LNCaP clone FGC (cell line): Measurements from ENCODE around the gene CNIH3.

Experiments used
- DNase-seq: peaks from one replicate; pipeline ENCODE4 v3.0.0-alpha.2; 2011; ENCODE audit warnings: low read depth
- H3K4me3 ChIP-seq: 2 replicates; pipeline ENCODE4 v1.5.1; 2011; ENCODE audit warnings: mild to moderate bottlenecking, low read depth, low read length, control low read depth
- TF ChIP-seq, protein P1 (sequence below): IDR thresholded peaks from 2 replicates; pipeline ENCODE4 v1.5.1; 2012; ENCODE audit warnings: mild to moderate bottlenecking; ENCODE audit not compliant: control insufficient read depth, insufficient read depth; ENCODE audit errors: extremely low read depth

CNIH3 gene

DNA sequence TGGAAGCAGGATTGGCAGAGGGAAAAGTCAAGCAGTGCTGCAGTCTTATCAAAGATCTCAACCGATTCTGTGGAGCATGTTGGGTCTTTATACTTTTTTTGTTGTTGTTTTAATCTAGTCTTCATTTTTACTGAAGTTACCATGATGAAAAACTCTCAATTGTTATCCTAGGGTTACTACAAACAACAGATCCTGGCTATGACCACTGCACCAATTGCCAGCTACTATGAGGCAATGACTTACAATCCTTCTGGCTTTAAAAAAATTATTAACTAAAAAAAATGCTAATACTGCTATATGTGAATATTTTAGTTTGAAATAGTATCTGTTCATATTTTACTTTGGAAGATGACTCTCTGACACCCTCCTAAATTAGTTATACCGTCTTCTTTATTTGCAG is 145.9 kb downstream of the CNIH3 start:
- no peak overlapping the region for H3K4me3 ChIP-seq
- TF ChIP-seq, protein P1, sequence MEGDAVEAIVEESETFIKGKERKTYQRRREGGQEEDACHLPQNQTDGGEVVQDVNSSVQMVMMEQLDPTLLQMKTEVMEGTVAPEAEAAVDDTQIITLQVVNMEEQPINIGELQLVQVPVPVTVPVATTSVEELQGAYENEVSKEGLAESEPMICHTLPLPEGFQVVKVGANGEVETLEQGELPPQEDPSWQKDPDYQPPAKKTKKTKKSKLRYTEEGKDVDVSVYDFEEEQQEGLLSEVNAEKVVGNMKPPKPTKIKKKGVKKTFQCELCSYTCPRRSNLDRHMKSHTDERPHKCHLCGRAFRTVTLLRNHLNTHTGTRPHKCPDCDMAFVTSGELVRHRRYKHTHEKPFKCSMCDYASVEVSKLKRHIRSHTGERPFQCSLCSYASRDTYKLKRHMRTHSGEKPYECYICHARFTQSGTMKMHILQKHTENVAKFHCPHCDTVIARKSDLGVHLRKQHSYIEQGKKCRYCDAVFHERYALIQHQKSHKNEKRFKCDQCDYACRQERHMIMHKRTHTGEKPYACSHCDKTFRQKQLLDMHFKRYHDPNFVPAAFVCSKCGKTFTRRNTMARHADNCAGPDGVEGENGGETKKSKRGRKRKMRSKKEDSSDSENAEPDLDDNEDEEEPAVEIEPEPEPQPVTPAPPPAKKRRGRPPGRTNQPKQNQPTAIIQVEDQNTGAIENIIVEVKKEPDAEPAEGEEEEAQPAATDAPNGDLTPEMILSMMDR = no peak
- no peak for DNase-seq

DNA sequence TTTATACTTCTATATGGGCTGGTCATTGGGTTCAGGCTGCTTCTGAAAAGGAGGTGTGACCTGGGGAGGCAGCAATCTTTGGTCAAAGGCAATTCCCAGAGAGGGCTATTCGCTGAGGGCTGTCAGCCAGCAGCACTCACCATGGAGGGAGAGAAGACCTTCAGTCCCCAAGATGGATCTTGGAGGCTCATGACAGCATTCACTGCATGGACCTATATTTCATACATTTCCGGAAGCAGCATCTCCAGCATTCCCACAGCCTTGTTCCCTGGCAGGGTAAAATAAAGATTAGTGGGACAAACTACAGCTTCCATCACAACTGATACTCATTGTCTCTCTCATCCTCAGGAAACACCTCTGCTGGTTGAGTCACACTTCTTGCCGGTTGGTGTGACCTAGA is 146.6 kb downstream of the CNIH3 start:
- TF ChIP-seq, protein P1 = no peak
- DNase-seq = no peak
- no peak overlapping the region for H3K4me3 ChIP-seq

DNA sequence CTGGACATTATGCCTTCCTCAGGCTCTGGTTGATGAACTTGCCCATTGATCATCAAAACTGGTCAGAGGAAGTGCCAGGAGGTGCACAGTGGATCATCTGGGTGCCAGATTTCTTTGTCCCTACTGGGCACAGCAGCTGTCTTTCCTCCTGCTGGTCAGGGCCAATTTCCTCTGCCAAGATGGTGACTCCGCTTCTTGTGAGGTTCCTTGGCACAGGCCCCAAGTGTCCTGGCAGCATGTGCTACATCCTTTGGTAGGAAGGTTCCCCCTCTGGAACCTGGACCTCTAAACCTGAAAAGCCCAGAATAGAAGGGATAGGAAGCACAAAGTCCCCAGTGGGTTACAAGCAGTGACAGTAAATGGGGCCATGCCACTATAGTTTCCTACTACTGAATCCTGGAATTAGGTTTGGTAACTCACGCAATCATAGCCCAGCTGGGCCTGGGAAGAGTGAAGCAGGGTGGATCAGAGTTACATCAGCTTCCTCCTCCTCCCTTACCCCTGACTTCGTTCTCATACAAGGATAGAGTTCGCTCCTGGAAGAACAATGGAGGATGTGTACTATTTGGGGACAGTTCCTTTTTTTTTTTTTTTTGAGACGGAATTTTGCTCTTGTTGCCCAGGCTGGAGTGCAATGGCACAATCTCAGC is 147.1 kb downstream of the CNIH3 start:
- no peak overlapping the region for H3K4me3 ChIP-seq
- TF ChIP-seq, protein P1 = no peak
- DNase-seq = no peak

DNA sequence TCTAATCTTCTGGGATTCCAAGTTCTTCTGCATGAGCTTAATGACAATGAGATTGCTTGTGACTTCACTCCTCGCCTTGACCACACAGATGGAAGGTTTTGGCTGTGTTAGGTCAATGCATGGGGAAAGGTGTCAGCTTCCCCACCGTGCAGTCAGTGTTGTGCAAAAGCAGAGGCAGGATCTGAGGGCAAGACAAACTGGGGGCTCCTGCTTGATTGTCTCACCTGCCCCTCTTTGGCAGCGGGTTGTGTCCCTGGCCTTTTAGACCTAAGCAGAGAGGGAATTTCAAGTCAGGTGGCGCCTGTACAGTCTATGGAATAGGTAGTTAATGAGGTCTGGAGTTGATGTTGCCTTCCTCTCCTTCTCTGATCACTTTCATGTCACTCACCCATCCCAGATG is 150.1 kb downstream of the CNIH3 start:
- no peak overlapping the region for H3K4me3 ChIP-seq
- TF ChIP-seq, protein P1 = no peak
- no peak for DNase-seq

DNA sequence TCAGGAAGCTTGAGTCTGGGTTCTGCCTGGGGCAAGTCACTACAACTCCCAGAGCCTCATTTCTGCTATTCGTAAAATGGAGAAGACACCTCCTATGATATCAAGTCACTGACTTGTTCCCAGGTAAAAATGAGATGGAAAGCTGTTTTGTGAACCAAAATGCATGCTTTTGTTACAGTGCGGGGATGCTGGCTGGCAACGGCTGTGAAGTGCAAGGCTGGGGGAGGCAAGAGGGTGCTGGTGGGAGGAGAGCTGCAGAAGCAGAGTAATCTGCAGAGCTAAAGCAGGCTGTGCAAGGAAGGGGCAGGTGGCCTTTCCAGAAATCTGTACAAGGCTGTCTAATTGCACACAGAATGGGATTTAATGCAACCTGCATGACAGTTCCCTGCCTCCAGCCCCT is 150.9 kb downstream of the CNIH3 start:
- DNase-seq = no peak
- TF ChIP-seq, protein P1 = no peak
- H3K4me3 ChIP-seq = no peak overlapping the region

DNA sequence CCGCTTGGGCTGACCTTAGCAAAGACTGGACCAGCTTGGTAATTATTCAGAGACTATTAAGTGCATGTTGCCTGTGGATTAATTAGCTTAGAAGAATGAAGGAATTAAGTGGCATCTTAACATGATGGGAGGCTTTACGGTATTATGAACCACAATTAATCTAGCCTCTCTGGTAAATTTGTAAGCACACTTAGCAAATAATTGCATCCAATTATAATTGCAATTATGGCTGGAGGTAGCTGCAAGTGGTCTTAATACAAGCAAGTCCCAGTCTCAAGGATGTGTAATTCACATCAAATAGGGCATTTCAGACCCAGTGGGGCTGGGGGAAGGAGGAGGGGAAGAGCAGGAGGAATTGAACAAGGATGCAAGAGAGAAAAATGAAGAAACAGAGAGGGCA is 151.6 kb downstream of the CNIH3 start:
- H3K4me3 ChIP-seq = no peak overlapping the region
- TF ChIP-seq, protein P1 = no peak
- DNase-seq = no peak

DNA sequence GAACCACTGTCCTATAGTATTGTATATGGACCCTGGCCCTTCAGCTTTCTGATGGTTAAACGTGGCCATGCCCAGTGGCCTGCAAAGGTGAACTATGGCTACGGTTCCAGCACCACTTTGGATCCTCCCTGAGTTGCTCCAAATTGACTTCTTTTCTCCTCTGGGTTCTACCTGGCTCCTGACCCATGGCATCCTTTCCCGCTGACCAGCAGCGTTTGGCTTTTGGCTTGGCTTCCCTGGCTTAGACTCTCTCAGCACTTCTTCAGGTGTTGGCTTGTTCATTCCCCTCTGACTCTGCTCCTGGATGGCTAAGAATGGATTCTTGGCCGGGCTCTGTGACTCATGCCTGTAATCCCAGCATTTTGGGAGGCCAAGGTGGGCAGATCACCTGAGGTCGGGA is 152.9 kb downstream of the CNIH3 start:
- TF ChIP-seq, protein P1 = no peak
- DNase-seq = no peak
- no peak overlapping the region for H3K4me3 ChIP-seq
